ENCODE measurements around the gene GPR153. TPM values are rescaled to one million over a fixed set of nuclear protein-coding genes. Genes with fewer than 3 reads are reported as not detected.

GPR153 gene
- total RNA-seq, 1 donor from 2014 or later: 8.4 TPM

DNA sequence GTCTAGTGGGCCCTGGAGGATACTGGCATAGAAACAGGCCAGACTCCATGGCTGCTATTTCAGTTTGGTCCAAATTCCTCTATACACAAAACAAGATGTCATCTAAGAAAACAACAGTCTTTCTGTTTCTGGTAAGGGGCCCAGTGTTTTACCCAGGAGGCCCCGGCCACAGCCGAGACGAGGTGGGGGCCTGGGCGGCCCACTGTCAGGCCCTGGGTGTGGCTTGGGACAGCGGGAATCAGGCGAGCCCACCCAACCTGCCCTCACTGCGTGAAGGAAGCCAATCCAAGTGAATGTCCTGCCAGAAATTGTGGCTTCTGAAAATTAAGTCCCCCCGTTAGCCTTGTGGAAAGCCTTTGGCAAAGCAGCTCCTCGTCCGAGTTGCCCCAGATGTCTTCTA lies 31.2 kb upstream of the GPR153 start:
- no peak overlapping the region for H3K27ac Mint-ChIP-seq
- no peaks in the 10 kb centered on the region for H3K36me3 ChIP-seq
- no peaks in the 10 kb centered on the region for H3K9me3 Mint-ChIP-seq
- no peaks in the 10 kb centered on the region for H3K9me3 ChIP-seq (ENCODE audit: low read depth)
- H3K4me1 ChIP-seq: no peaks in the 10 kb centered on the region
- H3K4me1 Mint-ChIP-seq: no peaks in the 10 kb centered on the region
- no peaks in the 10 kb centered on the region for H3F3A ChIP-seq (ENCODE audit: low read depth)
- H4K20me1 ChIP-seq (ENCODE audit: low read depth): no peaks in the 10 kb centered on the region
- DNase-seq (ENCODE audit: low spot score): no peak
- TF ChIP-seq EZH2 (IDR thresholded peaks at IDR 0.05) (no peak), EZH2phosphoT487 (IDR thresholded peaks at IDR 0.05) (no peak)
- TF ChIP-seq, protein P1, sequence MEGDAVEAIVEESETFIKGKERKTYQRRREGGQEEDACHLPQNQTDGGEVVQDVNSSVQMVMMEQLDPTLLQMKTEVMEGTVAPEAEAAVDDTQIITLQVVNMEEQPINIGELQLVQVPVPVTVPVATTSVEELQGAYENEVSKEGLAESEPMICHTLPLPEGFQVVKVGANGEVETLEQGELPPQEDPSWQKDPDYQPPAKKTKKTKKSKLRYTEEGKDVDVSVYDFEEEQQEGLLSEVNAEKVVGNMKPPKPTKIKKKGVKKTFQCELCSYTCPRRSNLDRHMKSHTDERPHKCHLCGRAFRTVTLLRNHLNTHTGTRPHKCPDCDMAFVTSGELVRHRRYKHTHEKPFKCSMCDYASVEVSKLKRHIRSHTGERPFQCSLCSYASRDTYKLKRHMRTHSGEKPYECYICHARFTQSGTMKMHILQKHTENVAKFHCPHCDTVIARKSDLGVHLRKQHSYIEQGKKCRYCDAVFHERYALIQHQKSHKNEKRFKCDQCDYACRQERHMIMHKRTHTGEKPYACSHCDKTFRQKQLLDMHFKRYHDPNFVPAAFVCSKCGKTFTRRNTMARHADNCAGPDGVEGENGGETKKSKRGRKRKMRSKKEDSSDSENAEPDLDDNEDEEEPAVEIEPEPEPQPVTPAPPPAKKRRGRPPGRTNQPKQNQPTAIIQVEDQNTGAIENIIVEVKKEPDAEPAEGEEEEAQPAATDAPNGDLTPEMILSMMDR (IDR thresholded peaks at IDR 0.05): no peak
- H3K27me3 Mint-ChIP-seq (ENCODE audit: insufficient read depth, low read depth): no peaks in the 10 kb centered on the region
- no peaks in the 10 kb centered on the region for H3K27me3 ChIP-seq
- peak overlapping the region; percentile 27 for H3K9ac ChIP-seq
- no peak overlapping the region for H2AFZ ChIP-seq (replicated peaks)
- no peaks in the 10 kb centered on the region for H3K79me2 ChIP-seq (ENCODE audit: low read depth)
- no peak overlapping the region for H3K27ac ChIP-seq
- H3K4me2 ChIP-seq: no peak overlapping the region
- peaks cover 14% of the 10 kb centered on the region for H3K36me3 Mint-ChIP-seq
- no peak overlapping the region for H3K4me3 ChIP-seq
- no peak overlapping the region for H3K4me3 Mint-ChIP-seq

DNA sequence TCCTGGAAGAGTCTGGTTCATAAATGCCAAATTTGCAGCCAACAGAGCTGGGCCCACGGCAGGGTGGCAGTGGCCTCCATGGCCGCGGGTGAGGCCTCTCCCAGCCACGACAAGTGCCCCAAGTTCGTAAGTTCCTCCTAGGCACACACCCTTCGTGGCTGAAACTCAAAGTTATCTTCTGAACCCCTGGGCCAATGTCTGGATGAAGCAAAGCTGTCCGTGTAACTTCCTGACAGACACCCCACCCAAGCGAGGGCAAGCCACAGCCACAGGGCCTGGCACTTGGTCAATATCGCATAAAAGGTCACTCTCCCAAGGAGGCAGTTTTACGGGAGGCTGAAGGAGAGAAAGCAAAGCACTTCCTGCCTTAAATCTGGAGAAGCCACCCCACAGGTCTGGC lies 27.8 kb upstream of the GPR153 start:
- Histone ChIP-seq H3F3A (ENCODE audit: low read depth) (no peaks in the 10 kb centered on the region), H2AFZ (replicated peaks) (no peak overlapping the region)

DNA sequence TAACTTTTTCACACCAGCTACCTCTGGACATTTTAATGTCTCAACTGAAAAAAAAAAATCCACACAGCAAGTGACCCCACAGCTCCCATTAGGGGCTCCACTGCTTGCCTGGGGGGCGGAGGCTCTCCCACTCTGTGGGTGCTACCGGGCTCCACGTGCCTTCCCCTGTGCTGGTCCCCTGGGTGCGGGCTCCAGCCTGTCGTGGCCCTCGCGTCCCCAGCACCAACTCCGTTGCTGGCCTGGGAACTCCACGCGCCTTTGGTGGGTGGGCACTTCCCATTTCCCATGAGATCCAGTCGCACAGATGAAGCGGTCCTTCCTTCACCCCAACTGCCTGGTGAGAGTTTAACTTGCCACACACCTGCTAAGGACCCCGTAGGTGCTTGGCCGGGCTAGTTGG lies 27.1 kb upstream of the GPR153 start:
- Histone ChIP-seq H3K4me3 (no peak overlapping the region), H3K27me3 (no peaks in the 10 kb centered on the region), H4K20me1 (ENCODE audit: low read depth) (no peaks in the 10 kb centered on the region), H2AFZ (replicated peaks) (no peak overlapping the region), H3K36me3 (no peaks in the 10 kb centered on the region), H3K9ac (no peak overlapping the region), H3K9me3 (ENCODE audit: low read depth) (no peaks in the 10 kb centered on the region), H3K27ac (no peak overlapping the region), H3K79me2 (ENCODE audit: low read depth) (no peaks in the 10 kb centered on the region), H3F3A (ENCODE audit: low read depth) (no peaks in the 10 kb centered on the region), H3K4me1 (no peaks in the 10 kb centered on the region), H3K4me2 (no peak overlapping the region)
- Mint-ChIP-seq H3K4me3 (no peak overlapping the region), H3K27me3 (ENCODE audit: insufficient read depth, low read depth) (no peaks in the 10 kb centered on the region), H3K4me1 (no peaks in the 10 kb centered on the region), H3K27ac (no peak overlapping the region), H3K36me3 (peaks cover 4% of the 10 kb centered on the region), H3K9me3 (no peaks in the 10 kb centered on the region)
- DNase-seq (ENCODE audit: low spot score): no peak
- TF ChIP-seq EZH2phosphoT487 (IDR thresholded peaks at IDR 0.05): no peak
- TF ChIP-seq, protein P1 (IDR thresholded peaks at IDR 0.05): no peak
- TF ChIP-seq EZH2 (IDR thresholded peaks at IDR 0.05): no peak

More for the DNA sequence above, 27.8 kb upstream of the GPR153 start:
- no peak overlapping the region for H3K4me3 Mint-ChIP-seq
- no peaks in the 10 kb centered on the region for H3K79me2 ChIP-seq (ENCODE audit: low read depth)
- H3K9me3 ChIP-seq (ENCODE audit: low read depth): no peaks in the 10 kb centered on the region
- DNase-seq (ENCODE audit: low spot score): no peak
- H4K20me1 ChIP-seq (ENCODE audit: low read depth): no peaks in the 10 kb centered on the region
- no peaks in the 10 kb centered on the region for H3K36me3 ChIP-seq
- TF ChIP-seq EZH2 (IDR thresholded peaks at IDR 0.05) (no peak), EZH2phosphoT487 (IDR thresholded peaks at IDR 0.05) (no peak)
- TF ChIP-seq, protein P1 (IDR thresholded peaks at IDR 0.05): no peak
- H3K4me3 ChIP-seq: no peak overlapping the region
- no peak overlapping the region for H3K4me2 ChIP-seq
- no peaks in the 10 kb centered on the region for H3K27me3 ChIP-seq
- H3K27me3 Mint-ChIP-seq (ENCODE audit: insufficient read depth, low read depth): no peaks in the 10 kb centered on the region
- peaks cover 10% of the 10 kb centered on the region for H3K36me3 Mint-ChIP-seq
- no peak overlapping the region for H3K9ac ChIP-seq
- H3K4me1 Mint-ChIP-seq: no peaks in the 10 kb centered on the region
- no peak overlapping the region for H3K27ac Mint-ChIP-seq
- H3K9me3 Mint-ChIP-seq: no peaks in the 10 kb centered on the region
- no peak overlapping the region for H3K27ac ChIP-seq
- no peaks in the 10 kb centered on the region for H3K4me1 ChIP-seq

All from neural progenitor cell (in vitro differentiated cells).